ENCODE measurements around the gene SLC25A29. TPM values are rescaled to one million over a fixed set of nuclear protein-coding genes. Genes with fewer than 3 reads are reported as not detected.
"Not testable (repeated sequence)": the region's sequence is repeated elsewhere in the genome, so short reads cannot be mapped to it uniquely, and the experiment has no call there.

The SLC25A29 gene
- total and polyA plus RNA-seq, 12 donors = 11.0 to 70.7 (median 23.6) TPM

GRCh38 chr14:100290607-100291304, 15.5 kb downstream of the SLC25A29 start:
- WGBS, 2 donors = 86 to 88% methylated on average over 12 of the region's 12 CpGs
- H3K27me3 ChIP-seq = no peaks in the 10 kb centered on the region

GRCh38 chr14:100289916-100290606, 16.2 kb downstream of the SLC25A29 start:
- Histone ChIP-seq H3K9me3 (no peaks in the 10 kb centered on the region), H3K27me3 (no peaks in the 10 kb centered on the region), H3K36me3 (peaks cover 0 to 27% (median 0%) of the 10 kb centered on the region in 9 donors), H3K27ac (no peak overlapping the region), H3K4me1 (peaks cover 0 to 64% (median 27%) of the 10 kb centered on the region in 9 donors), H3K4me3 (no peak overlapping the region)
- ATAC-seq (no peak), DNase-seq (no peak)
- intact Hi-C loops (cut with DNase I) = loop anchor here in 2 of 10 donors (5.0 kb wide), 2 partner anchors 48 to 87 kb away; partner anchors contain the start of gene WDR25 (in 1 of the 2)
- 56 to 67% methylated on average over 9 of the region's 9 CpGs for WGBS, 2 donors
- TF ChIP-seq, protein P1, sequence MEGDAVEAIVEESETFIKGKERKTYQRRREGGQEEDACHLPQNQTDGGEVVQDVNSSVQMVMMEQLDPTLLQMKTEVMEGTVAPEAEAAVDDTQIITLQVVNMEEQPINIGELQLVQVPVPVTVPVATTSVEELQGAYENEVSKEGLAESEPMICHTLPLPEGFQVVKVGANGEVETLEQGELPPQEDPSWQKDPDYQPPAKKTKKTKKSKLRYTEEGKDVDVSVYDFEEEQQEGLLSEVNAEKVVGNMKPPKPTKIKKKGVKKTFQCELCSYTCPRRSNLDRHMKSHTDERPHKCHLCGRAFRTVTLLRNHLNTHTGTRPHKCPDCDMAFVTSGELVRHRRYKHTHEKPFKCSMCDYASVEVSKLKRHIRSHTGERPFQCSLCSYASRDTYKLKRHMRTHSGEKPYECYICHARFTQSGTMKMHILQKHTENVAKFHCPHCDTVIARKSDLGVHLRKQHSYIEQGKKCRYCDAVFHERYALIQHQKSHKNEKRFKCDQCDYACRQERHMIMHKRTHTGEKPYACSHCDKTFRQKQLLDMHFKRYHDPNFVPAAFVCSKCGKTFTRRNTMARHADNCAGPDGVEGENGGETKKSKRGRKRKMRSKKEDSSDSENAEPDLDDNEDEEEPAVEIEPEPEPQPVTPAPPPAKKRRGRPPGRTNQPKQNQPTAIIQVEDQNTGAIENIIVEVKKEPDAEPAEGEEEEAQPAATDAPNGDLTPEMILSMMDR (IDR thresholded peaks at IDR 0.05) = no peak

More at GRCh38 chr14:100290607-100291304, 15.5 kb downstream of the SLC25A29 start:
- Histone ChIP-seq H3K4me1 (peaks cover 0 to 63% (median 24%) of the 10 kb centered on the region in 9 donors), H3K36me3 (peaks cover 0 to 27% (median 0%) of the 10 kb centered on the region in 9 donors), H3K4me3 (no peak overlapping the region), H3K27ac (no peak overlapping the region), H3K9me3 (no peaks in the 10 kb centered on the region)
- ATAC-seq = no peak
- intact Hi-C loops (cut with DNase I) = no loop called here
- TF ChIP-seq, protein P1 (IDR thresholded peaks at IDR 0.05) = no peak
- DNase-seq = no peak

DNA sequence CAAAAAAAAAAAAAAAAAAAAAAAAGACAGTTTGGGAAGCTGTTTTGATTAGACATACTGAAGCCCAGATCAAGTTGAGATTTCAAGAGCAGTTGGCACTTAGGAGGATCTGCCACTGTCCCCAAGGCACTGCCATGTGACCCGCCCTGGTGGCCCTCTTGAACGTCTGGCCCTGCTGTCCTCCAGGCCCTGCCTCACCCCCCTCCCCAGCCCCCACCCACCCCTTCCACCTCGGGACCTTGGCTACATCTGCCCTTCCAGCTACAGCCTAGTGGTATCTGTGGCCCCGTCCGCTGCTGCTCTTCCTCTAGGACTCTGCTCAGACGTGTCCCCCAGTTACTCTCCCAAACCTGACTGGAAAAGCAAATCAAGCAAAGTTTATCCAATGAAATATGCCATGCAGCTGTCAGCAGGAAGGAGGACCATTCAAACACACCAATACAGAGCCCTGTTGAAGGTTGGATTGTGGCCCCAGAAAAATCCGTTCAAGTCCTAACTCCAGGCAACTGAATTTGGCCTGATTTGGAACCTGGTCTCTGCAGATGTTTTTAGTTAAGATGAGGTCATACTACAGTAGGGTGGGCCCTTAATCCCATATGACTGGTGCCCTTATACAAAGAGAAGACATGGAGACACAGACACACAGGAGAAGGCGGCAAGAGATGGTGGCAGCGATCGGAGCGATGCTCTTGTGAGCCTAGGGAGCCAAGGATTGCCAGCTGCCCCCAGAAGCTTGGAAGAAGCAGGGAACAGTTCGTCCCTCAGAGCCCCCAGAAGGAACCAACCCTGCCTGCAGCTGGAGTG, 17.7 kb downstream of the SLC25A29 start:
- H3K9me3 ChIP-seq = no peaks in the 10 kb centered on the region
- no peaks in the 10 kb centered on the region for H3K27me3 ChIP-seq
- H3K36me3 ChIP-seq = peaks cover 0 to 27% (median 0%) of the 10 kb centered on the region in 9 donors
- H3K4me1 ChIP-seq = peaks cover 0 to 60% (median 32%) of the 10 kb centered on the region in 9 donors
- TF ChIP-seq, protein P1 (IDR thresholded peaks at IDR 0.05) = no peak
- DNase-seq (no peak), ATAC-seq (no peak)
- 77 to 81% methylated on average over 12 of the region's 12 CpGs for WGBS, 2 donors
- H3K4me3 ChIP-seq = no peak overlapping the region
- H3K27ac ChIP-seq = no peak overlapping the region
- intact Hi-C loops (cut with DNase I) = loop anchor here in 2 of 10 donors (5.0 kb wide), 2 partner anchors 46 to 89 kb away; partner anchors contain the start of gene WDR25 (in 1 of the 2)

DNA sequence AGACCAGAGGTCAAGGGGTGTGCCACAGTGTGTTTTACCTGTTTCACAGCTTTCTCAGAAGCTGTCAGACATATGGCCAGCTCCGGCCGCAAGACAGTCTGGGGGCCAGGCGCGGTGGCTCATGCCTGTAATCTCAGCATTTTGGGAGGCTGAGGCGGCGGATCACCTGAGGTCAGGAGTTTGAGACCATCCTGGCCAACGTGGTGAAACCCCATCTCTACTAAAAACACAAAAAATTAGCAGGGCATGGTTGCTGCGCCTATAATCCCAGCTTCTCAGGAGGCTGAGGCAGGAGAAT, 18.3 kb downstream of the SLC25A29 start:
- DNase-seq, H3K4me3 ChIP-seq, ATAC-seq, H3K27me3 ChIP-seq, H3K9me3 ChIP-seq, H3K27ac ChIP-seq: not testable (repeated sequence)
- WGBS, 2 donors = 92 to 95% methylated on average over 8 of the region's 8 CpGs
- peaks cover 0 to 60% (median 33%) of the 10 kb centered on the region in 9 donors for H3K4me1 ChIP-seq
- H3K36me3 ChIP-seq = peaks cover 0 to 24% (median 0%) of the 10 kb centered on the region in 9 donors
- intact Hi-C loops (cut with DNase I) = loop anchor here in 2 of 10 donors (5.0 kb wide), 2 partner anchors 46 to 89 kb away; partner anchors contain the start of gene WDR25 (in 1 of the 2)
